IMR-90 (cell line): ENCODE results near the gene SEC24A. TPM values are rescaled to one million over a fixed set of nuclear protein-coding genes. Genes with fewer than 3 reads are reported as not detected.

Source experiments
- ATAC-seq: fragments of 200-7000 bp; cut with Tn5 transposase; 2 replicates; pipeline ENCODE4 v1.9.1; 2020; ENCODE audit warnings: low read depth, mild to moderate bottlenecking, moderate library complexity
- BruUV-seq: library from RNA; stranded (reverse); fragments of 400-500 nt; replicated peaks from 2 replicates; lab custom pipeline; 2021; lab: Mats Ljungman, UMichigan
- CTCF ChIA-PET: fragments of 300-600 bp; formaldehyde crosslinking; extraction: SDS; loops from one replicate; lab custom pipeline; 2021; ENCODE audit warnings: antibody characterized with exemption; lab: Yijun Ruan, JAX
- POLR2A ChIA-PET: fragments of 300-600 bp; sonication (Branson Sonifier 250); formaldehyde crosslinking; loops from one replicate; lab custom pipeline; 2022; ENCODE audit warnings: antibody characterized with exemption; ENCODE audit not compliant: unreplicated experiment; lab: Charles Lee
- DNase-seq: peaks from one replicate; pipeline ENCODE4 v3.0.0; 2013
- H2AFZ ChIP-seq: replicated peaks from 2 replicates; pipeline ENCODE3; 2013; ENCODE audit warnings: low read length, mild to moderate bottlenecking; ENCODE audit not compliant: poor library complexity
- H2AK5ac ChIP-seq: 2 replicates; pipeline ENCODE4 v1.6.1; 2013; ENCODE audit warnings: low read depth, low read length, inconsistent platforms
- H2AK9ac ChIP-seq: replicated peaks from 2 replicates; pipeline ENCODE3; 2013; ENCODE audit warnings: mild to moderate bottlenecking, low read depth, low read length, moderate library complexity; ENCODE audit not compliant: poor library complexity
- H2BK120ac ChIP-seq: 2 replicates; pipeline ENCODE4 v1.6.1; 2013; ENCODE audit warnings: low read depth, low read length, inconsistent platforms
- H2BK15ac ChIP-seq: 3 replicates; pipeline ENCODE4 v1.6.1; 2013; ENCODE audit warnings: low read depth, low read length, inconsistent platforms
- H2BK20ac ChIP-seq: 2 replicates; pipeline ENCODE4 v1.6.1; 2013; ENCODE audit warnings: low read depth, mild to moderate bottlenecking, inconsistent platforms, low read length, moderate library complexity
- H2BK5ac ChIP-seq: 2 replicates; pipeline ENCODE4 v1.6.1; 2013; ENCODE audit warnings: mild to moderate bottlenecking, low read depth, low read length, inconsistent platforms; ENCODE audit not compliant: poor library complexity, severe bottlenecking
- H3K14ac ChIP-seq: replicated peaks from 2 replicates; pipeline ENCODE4 v1.6.1; 2013; ENCODE audit warnings: low read depth, low read length, inconsistent platforms
- H3K18ac ChIP-seq: 2 replicates; pipeline ENCODE4 v1.6.1; 2013; ENCODE audit warnings: low read depth, low read length, control low read depth
- H3K23ac ChIP-seq: 2 replicates; pipeline ENCODE4 v1.6.1; 2013; ENCODE audit warnings: low read depth, low read length, inconsistent platforms
- H3K27ac ChIP-seq: 2 replicates; pipeline ENCODE4 v1.5.1; 2013; ENCODE audit warnings: mild to moderate bottlenecking, control low read depth, low read length; ENCODE audit not compliant: insufficient read depth
- H3K27me3 ChIP-seq: 2 replicates; pipeline ENCODE4 v1.6.1; 2013; ENCODE audit warnings: low read length; ENCODE audit not compliant: control insufficient read depth, insufficient read depth
- H3K36me3 ChIP-seq: 2 replicates; pipeline ENCODE4 v1.6.1; 2013; ENCODE audit warnings: low read length, mixed read lengths; ENCODE audit not compliant: control insufficient read depth, insufficient read depth
- H3K4ac ChIP-seq: 2 replicates; pipeline ENCODE4 v1.6.1; 2013; ENCODE audit warnings: low read depth, low read length, inconsistent platforms
- H3K4me1 ChIP-seq: 2 replicates; pipeline ENCODE4 v1.6.1; 2013; ENCODE audit warnings: low read length, mixed read lengths; ENCODE audit not compliant: control insufficient read depth, insufficient read depth
- H3K4me2 ChIP-seq: 2 replicates; pipeline ENCODE4 v1.6.1; 2013; ENCODE audit warnings: low read depth, mild to moderate bottlenecking, control low read depth, low read length, moderate library complexity
- H3K4me3 ChIP-seq: 2 replicates; pipeline ENCODE4 v1.5.1; 2013; ENCODE audit warnings: low read depth, mild to moderate bottlenecking, control low read depth, low read length, moderate library complexity; ENCODE audit not compliant: insufficient read depth
- H3K56ac ChIP-seq: 2 replicates; pipeline ENCODE4 v1.6.1; 2013; ENCODE audit warnings: low read length, inconsistent platforms; ENCODE audit not compliant: insufficient read depth; ENCODE audit errors: extremely low read depth
- H3K79me1 ChIP-seq, 2 experiments: 2 replicates each; pipeline ENCODE4 v1.6.1; 2013; ENCODE audit warnings: low read length in 2 of 2, inconsistent platforms in 1 of 2, low read depth in 1 of 2
- H3K9ac ChIP-seq: 2 replicates; pipeline ENCODE4 v1.6.1; 2013; ENCODE audit warnings: low read depth, low read length, control low read depth
- H3K9me1 ChIP-seq: 2 replicates; pipeline ENCODE4 v1.6.1; 2013; ENCODE audit warnings: low read length, inconsistent platforms; ENCODE audit not compliant: insufficient read depth
- H3K9me3 ChIP-seq: 2 replicates; pipeline ENCODE4 v1.6.1; 2013; ENCODE audit warnings: low read length; ENCODE audit not compliant: control insufficient read depth, insufficient read depth
- H4K20me1 ChIP-seq: 2 replicates; pipeline ENCODE4 v1.6.1; 2013; ENCODE audit warnings: low read length, inconsistent platforms; ENCODE audit not compliant: insufficient read depth
- H4K5ac ChIP-seq: 2 replicates; pipeline ENCODE4 v1.6.1; 2013; ENCODE audit warnings: mild to moderate bottlenecking, low read depth, low read length, control low read depth
- H4K8ac ChIP-seq, 2 experiments: 2 replicates each; pipeline ENCODE4 v1.6.1; 2013; ENCODE audit warnings: low read depth in 2 of 2, low read length in 2 of 2, control low read depth in 1 of 2, inconsistent platforms in 1 of 2
- H4K91ac ChIP-seq: 2 replicates; pipeline ENCODE4 v1.6.1; 2013; ENCODE audit warnings: low read depth, low read length, inconsistent platforms; ENCODE audit not compliant: insufficient read depth
- POLR2A ChIP-seq: IDR thresholded peaks from 2 replicates; pipeline ENCODE4 v1.6.1; 2012; ENCODE audit warnings: mild to moderate bottlenecking, low read depth, low read length
- RAD21 ChIP-seq: IDR thresholded peaks from 2 replicates; pipeline ENCODE4 v1.6.1; 2012; ENCODE audit warnings: low read length, improper control_type of control experiment
- RFX5 ChIP-seq: IDR thresholded peaks from 2 replicates; pipeline ENCODE4 v1.8.0; 2012; ENCODE audit warnings: low read depth, mild to moderate bottlenecking, low read length, moderate library complexity
- WGBS, 2 experiments: methylation state at CpG; one replicate each; pipeline versions ENCODE4 v1.1.5 to v1.1.7; 2013; ENCODE audit warnings: missing lambda C conversion rate in 2 of 2; ENCODE audit not compliant: insufficient read length in 1 of 2; ENCODE audit errors: extremely low coverage in 2 of 2; 5-methylcytosine and 5-hydroxymethylcytosine counted together
- dilution Hi-C: fragments of 300-500 bp; cut with HindIII; formaldehyde crosslinking; loops from one replicate; pipeline ENCODE4 v1.14.3; 2018; ENCODE audit warnings: low sequenced_read_pairs; ENCODE audit not compliant: unreplicated experiment
- in situ Hi-C: fragments of 300-500 bp; cut with MboI; formaldehyde crosslinking; loops from 3 replicates; pipeline ENCODE4 v1.14.3; 2019; ENCODE audit warnings: low sequenced_read_pairs, inconsistent platforms, mixed read lengths
- intact Hi-C: fragments of 100-400 bp; cut with micrococcal nuclease; formaldehyde crosslinking; loops from 2 replicates; pipeline ENCODE4 v1.10.0; 2022
- polyA plus RNA-seq, 3 experiments: library from polyadenylated mRNA; depleted of rRNA; stranded (reverse); fragments of >200 nt; gene quantifications; 2 replicates each; pipeline ENCODE4 v1.2.3, GENCODE V29; 2012; ENCODE audit warnings: low replicate concordance in 1 of 3
- total RNA-seq: library from RNA; depleted of rRNA; stranded (reverse); fragments of >200 nt; gene quantifications from 2 replicates; pipeline ENCODE4 v1.2.3, GENCODE V29; 2012

Gene SEC24A
- total and polyA plus RNA-seq, 2 of the 4 experiments (the other 2 are of a cell fraction) = 23.9 to 28.1 TPM

- Histone ChIP-seq H2BK120ac (no peak overlapping the region), H4K91ac (no peak overlapping the region), H2AK9ac (no peak overlapping the region), H2AK5ac (no peak overlapping the region), H3K4ac (no peak overlapping the region), H2BK5ac (no peak overlapping the region), H3K36me3 (peaks cover 30% of the 10 kb centered on the region), H3K9me3 (no peaks in the 10 kb centered on the region), H3K27ac (no peak overlapping the region), H2BK15ac (no peak overlapping the region), H3K9ac (no peak overlapping the region), H3K4me2 (no peak overlapping the region), H3K23ac (no peak overlapping the region), H3K9me1 (no peaks in the 10 kb centered on the region), H3K4me3 (no peak overlapping the region), H4K20me1 (no peaks in the 10 kb centered on the region), H3K14ac (no peak overlapping the region), H4K8ac (no peak overlapping the region), H3K79me1 (no peaks in the 10 kb centered on the region), H3K56ac (no peak overlapping the region), H2AFZ (no peak overlapping the region), H2BK20ac (no peak overlapping the region), H3K4me1 (peaks cover 5% of the 10 kb centered on the region), H3K18ac (no peak overlapping the region), H4K5ac (no peak overlapping the region), H3K27me3 (no peaks in the 10 kb centered on the region)
- WGBS, 2 experiments = no CpG with 5 or more reads among the region's 1 CpG
- ATAC-seq = no peak
- intact Hi-C loops = no loop called here
- dilution Hi-C loops = no loop called here
- BruUV-seq = no TSS peak
- POLR2A ChIA-PET = no interaction called here
- CTCF ChIA-PET = interaction anchor here (0.5 kb wide), 1 partner anchor 1668 kb away, joined by 3 read pairs; no protein-coding TSS in a partner anchor
- no peak for DNase-seq
- in situ Hi-C loops = no loop called here
- TF ChIP-seq POLR2A = no peak
- no peak for TF ChIP-seq RFX5
- TF ChIP-seq RAD21 = no peak
Observed at GRCh38 chr5:134604908-134605307, 43.7 kb upstream of the SEC24A start.
